GM19438 (cell line): ENCODE measurements around the gene HACD3.

Source experiments
- ATAC-seq: cut with Tn5 transposase; IDR thresholded peaks from one replicate; pipeline ENCODE4 v1.9.1; 2021; ENCODE audit warnings: low read depth; ENCODE audit not compliant: unreplicated experiment

Gene HACD3, protein sequence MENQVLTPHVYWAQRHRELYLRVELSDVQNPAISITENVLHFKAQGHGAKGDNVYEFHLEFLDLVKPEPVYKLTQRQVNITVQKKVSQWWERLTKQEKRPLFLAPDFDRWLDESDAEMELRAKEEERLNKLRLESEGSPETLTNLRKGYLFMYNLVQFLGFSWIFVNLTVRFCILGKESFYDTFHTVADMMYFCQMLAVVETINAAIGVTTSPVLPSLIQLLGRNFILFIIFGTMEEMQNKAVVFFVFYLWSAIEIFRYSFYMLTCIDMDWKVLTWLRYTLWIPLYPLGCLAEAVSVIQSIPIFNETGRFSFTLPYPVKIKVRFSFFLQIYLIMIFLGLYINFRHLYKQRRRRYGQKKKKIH

DNA sequence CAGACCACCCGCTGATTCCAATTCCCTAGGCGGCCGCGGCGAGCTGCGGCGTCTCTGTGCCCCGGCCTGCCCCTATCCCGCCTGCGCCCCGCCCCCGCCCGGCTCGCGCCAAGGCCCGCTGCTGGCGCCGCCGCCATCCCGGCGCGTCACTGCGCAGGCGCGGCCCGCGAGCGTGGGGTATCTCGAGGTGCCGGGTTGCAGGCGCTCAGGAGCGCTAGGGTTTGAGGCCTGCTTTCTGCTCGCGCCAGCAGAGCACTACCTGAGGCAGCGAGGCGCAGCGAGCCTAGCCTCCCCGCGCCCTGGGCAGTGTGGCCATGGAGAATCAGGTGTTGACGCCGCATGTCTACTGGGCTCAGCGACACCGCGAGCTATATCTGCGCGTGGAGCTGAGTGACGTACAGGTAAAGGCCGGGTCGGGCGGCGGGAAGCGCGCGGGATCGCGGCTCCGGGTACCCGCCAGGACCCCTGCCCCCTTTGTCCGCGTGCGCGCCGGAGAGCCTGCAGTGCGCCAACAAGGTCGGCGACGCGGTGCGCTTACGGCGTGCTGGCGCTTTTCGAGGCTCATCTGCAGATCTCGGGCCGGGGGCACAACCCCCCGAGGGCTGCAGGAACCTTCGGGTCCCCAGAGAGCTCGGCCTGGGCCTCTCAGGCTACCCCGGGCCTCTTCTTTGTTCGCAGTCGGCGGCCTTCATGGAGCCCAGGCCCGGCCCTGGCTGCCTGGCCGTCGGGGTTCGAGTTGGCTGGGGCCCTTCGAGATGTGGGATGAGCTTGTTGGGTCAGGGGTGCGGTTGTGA lies at the start of gene HACD3:
Gene HACD3 (plus strand): TSS at position 146 of the 794 bp plus-strand sequence. CDS start 169 bp downstream, at position 315.
- peak; percentile 81 for ATAC-seq

DNA sequence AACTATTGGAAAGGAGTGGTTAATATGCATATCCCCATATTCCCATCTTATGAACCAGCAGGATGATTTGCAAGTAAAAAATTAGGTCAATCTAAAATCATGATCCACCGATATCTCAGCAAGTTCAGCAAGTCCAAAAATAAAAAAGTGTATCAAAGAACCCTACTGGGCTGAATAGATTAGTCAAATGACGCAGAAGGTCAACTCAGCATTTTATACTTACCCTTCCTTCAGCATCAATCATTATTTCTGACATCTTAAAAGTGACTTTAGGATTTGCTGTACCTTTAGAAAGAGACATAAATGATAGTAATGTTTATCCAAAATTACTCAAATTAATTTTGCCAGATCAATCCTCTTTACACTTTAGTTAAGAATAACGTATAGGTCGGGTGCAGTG lies 45.4 kb upstream of the HACD3 start:
- no peak for ATAC-seq

GRCh38 chr15:65494076-65494475 lies 36.2 kb upstream of the HACD3 start:
- no peak for ATAC-seq

GRCh38 chr15:65509321-65509720 lies 20.9 kb upstream of the HACD3 start:
- ATAC-seq = no peak

DNA sequence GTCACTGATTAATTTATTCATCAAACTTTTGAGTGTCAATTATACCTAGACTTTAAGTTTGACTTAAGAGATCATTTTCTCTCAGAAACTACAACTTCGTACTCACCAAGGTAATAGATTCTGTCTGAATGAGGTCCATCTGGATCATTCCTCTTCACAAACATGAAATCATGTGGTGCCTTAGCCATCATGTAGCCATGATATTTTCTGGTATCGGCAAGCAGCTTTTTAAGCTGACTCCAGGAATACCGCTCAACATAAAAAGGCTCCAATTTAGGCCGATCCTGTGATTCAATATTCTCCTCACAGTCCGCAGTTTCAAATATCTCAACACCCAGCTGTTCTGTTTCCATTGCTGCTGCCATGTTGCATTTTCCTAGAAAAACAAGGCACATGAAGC lies 18.1 kb upstream of the HACD3 start:
- ATAC-seq = no peak

DNA sequence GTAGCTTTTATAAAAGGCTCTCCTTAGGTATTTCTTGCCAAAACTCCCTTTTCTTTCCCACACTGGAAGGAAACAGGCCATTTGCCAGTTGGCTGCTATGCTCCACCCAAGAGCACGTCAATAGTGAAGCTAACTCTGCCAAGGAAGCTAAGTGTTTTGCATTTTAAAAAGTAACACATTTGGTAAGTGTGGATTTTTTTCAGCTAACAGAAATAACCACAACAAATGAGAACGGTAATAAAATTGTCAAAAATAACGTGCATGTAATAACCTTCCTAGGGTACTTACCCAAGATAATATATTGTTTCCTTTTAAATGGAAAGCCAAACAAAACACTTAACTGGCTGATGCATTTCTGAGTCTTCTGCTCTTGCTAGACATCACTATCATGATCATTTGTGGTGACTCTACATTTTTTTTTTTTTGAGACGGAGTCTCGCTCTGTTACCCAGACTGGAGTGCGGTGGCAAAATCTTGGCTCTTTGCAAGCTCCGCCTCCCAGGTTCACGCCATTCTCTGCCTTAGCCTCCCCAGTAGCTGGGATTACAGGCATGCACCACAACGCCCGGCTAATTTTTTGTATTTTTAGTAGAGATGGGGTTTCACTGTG lies 17.4 kb upstream of the HACD3 start:
- no peak for ATAC-seq

DNA sequence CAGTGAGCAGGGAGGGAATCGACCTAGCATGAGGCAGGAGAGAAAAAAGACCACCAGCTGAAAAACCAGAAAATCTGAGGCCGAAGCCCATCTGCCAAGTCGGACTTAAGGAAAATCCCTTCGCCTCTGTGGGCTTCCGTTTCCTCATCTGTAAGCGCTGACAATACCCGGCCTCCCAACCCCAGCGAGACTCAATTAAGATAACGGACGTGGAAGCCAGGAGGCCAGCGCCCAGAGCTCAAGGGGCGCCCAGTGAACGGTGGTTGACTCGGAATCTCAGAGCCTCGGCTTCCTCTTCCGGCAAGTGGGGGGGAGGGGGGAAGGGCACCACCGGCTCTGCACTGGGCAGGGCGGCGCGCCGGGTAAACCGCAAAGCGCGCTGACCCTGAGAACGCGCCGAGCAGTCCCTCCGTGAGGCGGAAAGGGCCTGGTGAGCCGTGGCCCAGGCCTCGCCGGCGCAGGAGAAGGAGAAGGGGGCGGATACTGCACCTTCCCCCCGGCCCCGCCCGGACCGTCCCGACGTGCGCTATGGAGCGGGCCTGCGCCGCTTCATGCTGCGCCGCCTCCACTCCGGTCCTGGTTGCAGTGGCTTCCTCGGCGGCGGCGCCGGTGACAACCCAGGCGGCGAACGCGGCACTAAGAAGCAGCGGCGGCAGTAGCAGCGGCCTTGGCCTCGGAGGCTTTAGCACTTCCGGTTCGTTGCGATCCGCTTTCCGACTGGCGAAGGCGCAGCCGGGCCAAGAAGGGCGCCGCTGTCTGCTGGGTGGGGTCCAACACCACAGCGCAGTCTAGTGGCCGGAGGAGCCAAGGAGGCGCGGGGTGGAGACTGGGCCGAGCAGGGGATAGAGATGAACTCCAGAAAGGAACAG lies 13.0 kb upstream of the HACD3 start, which contains the start of gene DPP8:
Gene DPP8 (minus strand): TSS at position 693 of the 869 bp plus-strand sequence. CDS start 5,136 bp downstream, outside the sequence.
- peak; percentile 93 for ATAC-seq

- no peak for ATAC-seq
These were observed 12.4 kb upstream of the HACD3 start for GRCh38 chr15:65517866-65518207.

GRCh38 chr15:65518633-65519285 lies 11.5 kb upstream of the HACD3 start:
- no peak for ATAC-seq

- ATAC-seq = no peak
These were observed 8.9 kb upstream of the HACD3 start for GRCh38 chr15:65521350-65521749.

DNA sequence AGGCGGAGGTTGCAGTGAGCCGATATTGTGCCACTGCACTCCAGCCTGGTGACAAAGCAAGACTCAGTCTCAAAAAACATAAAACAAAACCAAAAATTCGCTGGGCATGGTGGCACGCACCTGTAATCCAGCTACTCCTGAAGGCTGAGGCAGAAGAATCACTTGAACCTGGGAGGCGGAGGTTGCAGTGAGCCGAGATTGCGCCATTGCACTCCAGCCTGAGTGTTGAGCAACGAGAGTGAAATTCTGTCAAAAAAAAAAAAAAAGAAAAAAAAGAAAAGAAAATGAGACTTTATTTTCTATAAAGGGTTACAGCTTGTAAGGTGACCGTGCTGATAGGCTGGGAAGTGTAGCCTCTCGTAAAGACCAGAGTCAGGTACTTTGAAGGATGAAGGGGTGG lies 6.0 kb upstream of the HACD3 start:
- ATAC-seq = no peak

GRCh38 chr15:65525622-65526021 lies 4.6 kb upstream of the HACD3 start:
- no peak for ATAC-seq

DNA sequence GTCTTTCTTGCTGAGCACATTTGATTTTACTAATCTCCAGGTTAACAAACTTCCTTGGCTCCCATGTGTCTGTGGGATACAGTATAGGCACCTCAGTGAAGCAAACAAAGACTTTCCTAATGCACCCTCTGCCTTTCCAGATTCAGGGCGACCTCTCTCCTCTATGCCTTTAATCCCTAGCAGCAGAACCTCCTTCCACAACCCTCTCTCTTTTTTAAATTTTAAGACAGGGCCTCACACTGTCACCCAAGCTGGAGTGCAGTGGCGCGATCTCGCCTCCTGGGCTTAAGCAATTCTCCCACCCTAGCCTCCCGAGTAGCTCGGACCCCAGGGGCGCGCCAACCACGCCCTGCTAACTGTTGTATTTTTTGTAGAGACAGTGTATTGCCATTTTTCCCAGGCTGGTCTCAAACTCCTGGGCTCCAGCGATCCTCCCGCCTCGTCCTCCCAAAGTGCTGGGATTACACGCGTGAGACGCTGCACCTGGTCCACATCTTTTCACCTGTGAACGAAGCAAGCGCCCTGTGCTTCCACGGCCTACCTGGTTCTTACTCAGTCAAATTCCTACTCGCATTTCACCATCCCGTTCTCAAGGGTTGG lies 1.7 kb upstream of the HACD3 start:
- no peak for ATAC-seq

GRCh38 chr15:65529762-65530317 lies 423 bp upstream of the HACD3 start:
- no peak for ATAC-seq

DNA sequence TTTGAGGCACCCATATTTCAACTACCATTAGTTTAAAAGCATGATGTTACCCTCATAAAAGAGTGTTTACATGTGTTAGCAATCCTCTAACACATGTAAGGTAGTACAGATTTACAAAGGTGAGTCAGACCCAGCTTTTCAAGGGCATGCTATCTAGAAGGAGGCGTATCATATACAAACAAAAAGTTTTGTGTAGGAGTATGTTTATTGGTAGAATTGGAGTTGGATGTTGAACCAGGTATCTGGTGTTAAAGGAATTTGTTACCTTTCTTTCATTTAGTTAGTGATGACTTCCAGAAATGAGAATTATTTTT lies 2.4 kb downstream of the HACD3 start:
- no peak for ATAC-seq

GRCh38 chr15:65533057-65533756 lies 2.9 kb downstream of the HACD3 start:
- no peak for ATAC-seq

DNA sequence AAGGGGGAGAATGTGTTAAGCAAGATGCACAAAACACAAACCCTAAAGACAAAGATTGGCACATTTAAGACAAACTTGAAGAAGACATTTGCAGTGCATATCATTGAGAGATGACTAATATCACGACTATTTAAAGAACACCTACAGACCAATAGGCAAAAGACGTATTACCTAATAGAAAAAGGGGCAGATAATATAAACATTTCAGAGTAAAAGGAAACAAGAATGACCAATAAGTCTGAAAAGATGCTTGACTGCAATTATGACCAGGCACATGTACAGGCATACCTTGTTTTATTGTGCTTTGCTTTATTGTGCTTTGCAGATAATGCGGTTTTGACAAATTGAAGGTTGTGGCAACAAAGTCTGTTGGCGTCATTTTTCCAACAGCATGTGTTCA lies 4.9 kb downstream of the HACD3 start:
- no peak for ATAC-seq

GRCh38 chr15:65540314-65540713 lies 10.1 kb downstream of the HACD3 start:
- ATAC-seq = no peak
